Activated CD8-positive, alpha-beta memory T cell treated with anti-CD3 and anti-CD28 coated beads, Interleukin-2, amount 50 U/mL, for 24 hours (primary cell): ENCODE results near the gene ANAPC10.
"Not testable (repeated sequence)": the region's sequence is repeated elsewhere in the genome, so short reads cannot be mapped to it uniquely, and the experiment has no call there.

Source experiments
- DNase-seq: peaks from one replicate; pipeline ENCODE4 v3.0.0-alpha.2; 2020; ENCODE audit errors: extremely low read depth

Gene ANAPC10

DNA sequence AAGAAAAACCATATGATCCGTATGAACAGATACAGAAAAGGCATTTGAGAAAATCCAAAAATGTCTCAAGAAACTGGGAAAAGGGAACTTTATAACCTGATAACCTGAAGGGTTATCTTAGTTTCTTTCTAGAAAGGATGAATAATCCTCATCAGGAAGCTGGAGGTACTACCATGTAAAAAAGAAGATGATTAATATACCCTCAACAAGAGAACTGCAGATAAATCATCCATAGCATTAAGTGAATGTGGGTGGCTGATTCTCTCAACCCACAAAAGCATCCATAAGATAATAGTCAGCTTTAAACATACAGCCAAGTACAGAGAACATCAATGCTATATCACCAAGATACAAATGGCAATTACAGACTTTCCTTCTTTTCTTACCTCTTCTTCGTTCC, 26.4 kb downstream of the ANAPC10 start:
- DNase-seq: no peak

DNA sequence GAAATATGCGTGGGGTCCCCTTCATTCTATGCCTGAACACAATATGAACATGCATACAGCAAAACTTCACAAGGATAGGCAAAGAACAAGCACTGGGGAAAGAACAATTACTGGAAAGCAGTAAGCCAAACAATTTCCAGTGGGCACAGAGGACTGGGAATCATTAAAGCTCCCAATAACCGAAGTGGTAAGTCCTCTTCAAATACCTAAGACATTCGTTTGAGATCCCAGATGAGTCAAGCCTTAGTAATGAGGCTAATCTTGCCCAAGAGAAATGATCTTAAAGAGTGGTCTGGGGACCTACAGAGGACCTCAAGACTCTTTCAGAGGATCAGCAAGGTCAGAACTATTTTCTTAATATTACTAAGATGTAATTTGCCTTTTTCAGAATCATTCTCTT, 28.6 kb downstream of the ANAPC10 start:
- no peak for DNase-seq

DNA sequence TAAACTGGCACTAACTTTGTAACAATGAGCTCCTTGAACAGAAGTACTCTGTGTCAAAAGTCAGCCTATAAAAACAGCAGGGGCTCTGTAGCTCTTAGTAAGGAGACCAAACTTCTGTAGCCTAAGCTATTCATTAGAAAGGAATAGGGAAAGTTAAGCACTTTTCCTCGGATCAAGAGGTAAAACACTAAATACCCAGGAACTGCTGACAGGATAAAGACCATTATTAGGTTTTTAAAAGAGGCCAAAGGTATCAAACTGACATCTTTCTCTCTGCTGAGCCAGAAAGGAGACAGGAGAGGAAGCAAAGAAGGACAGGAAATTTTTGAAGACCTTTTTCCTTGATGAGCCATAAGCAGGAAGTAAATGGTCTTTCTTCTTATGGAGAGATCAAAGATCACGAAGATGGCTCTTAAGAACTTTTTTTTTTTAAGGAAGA, 31.9 kb downstream of the ANAPC10 start:
- no peak for DNase-seq

DNA sequence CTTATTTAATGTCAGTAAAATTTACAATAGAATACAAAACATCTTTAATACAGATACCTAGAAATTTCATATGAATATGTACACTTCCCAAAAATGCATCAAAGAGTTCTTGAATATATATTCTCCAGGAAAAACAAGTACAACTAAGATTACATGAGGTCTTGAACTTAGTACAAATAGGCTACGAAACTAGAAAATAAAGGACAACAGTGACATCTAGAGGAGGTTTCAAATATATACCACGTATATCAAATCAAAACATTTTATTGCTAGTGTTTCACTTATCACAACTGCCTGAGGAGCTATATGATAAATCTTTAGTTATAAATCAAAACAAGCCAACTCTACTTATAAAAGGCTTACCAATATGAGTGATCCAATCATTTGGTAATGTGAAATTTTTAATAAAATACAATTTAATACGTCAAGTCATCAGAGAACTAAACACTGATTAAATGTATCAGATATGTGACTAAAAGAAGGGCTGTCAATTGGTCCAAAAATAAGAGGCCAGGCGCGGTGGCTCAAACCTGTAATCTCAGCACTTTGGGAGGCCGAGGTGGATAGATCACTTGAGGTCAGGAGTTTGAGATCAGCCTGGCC, 36.6 kb downstream of the ANAPC10 start:
- DNase-seq: no peak

DNA sequence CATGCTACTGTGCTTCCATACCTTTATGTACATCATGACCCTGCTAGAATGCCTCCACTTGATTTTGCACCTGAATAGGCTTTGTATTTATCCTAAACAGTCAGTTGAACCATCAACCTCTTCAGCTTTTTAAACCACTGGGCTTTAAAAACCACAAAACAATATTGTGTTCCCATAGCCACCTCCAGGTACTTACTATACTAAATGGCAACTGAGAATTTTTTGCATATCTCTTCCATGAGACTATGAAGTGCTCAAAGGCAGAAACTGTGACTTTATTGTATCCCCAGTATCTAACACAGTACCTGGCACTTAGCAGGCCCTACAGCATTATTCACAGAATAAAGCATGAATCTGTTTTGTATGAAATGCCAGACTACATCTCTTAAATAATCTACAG, 39.7 kb downstream of the ANAPC10 start:
- DNase-seq: no peak

DNA sequence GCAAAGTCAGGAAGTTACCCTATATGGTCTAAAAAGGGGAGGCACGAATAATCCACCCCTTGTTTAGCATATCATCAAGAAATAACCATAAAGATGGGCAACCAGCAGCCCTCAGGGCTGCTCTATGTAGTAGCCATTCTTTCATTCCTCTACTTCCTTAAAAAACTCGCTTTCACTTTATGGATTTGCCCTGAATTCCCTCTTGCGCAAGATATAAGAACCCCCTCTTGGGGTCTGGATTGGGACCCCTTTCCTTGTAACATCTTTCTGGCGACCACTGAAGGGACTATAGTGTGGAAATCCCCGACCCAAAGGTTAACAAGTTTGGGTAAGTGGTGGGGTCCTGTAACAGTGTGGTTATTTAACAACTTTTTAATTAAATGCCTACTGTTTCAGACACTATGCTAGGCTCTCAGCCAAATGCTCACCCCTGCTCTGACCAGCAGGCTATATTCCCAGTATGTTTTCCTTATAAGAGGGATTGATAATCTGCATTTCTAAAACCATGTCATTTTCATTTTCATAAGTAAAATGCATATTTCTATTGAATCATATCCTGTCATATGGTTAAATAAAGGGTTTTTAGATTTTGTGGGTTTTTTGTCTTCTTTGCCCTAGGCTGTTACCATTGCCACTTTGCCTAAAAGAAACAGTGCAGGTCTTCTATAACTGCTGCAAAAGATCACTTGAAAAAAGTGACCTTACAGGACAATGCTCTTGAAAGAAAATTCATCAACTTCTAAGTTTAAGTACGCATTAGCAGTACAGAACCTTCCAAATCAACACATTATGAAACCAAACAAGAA, 41.5 kb downstream of the ANAPC10 start:
- DNase-seq: no peak

DNA sequence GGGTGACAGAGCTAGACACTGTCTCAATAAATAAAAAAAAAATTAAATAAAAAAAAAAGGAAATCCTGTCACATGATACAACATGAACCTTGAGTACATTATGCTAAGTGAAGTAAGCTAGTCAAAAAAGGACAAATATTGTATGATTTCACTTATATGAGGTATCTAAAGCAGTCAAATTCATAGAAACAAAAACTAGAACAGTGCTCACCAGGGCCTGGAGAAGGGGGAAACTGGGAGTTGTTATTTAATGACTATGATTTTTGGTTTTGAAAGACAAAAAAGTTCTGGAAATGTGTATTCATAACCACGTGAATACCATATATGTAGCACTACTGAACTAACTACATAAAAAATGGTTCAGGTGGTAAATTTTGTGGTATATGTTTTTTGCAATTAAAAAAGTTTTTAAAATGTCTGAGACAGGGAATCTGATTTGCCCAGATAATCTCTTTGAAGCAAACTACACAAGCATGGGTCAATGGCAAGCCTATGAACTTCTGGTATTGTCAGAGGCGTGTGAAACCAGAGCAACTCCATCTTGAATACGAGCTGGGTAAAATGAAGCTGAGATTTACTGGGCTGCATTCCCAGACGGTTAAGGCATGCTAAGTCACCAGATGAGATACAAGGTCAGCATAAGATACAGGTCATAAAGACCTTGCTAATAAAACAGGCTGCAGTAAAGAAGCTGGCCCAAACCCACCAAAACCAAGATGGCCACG, 42.3 kb downstream of the ANAPC10 start:
- DNase-seq: no peak

DNA sequence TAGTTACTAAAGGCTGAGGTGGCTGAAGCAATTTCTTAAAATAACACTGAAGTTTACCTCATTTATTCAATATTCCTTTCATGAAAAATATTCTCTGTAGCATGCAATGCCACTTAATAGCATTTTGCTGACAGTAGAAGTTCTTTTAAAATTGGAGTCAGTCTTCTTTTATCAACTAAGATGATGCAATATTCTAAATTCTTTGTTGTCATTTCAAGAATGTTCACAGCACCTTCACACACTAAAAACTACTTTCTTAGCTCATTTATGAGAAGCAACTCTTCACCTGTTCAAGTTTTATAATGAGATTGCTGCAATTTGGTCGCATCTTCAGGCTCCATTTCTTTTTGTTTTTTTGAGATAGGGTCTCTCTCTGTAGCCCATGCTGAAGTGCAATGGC, 48.8 kb downstream of the ANAPC10 start:
- no peak for DNase-seq

DNA sequence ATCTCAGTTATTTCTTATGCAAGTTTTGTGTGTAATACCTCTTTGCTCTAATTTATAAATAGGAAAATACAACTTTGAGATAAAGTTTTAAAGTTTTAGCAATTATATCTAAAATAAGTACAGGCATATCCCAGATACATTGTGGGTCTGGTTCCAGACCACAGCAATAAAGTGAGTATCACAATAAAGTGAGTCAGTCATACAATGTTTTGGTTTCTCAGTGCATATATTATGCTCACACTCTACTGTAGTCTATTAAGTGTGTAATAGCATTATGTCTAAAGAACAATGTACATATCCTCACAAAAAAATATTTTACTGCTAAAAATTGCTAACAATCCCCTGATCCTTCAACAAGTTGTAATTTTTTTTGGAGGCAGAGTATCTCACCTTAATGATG, 49.2 kb downstream of the ANAPC10 start:
- DNase-seq: no peak

DNA sequence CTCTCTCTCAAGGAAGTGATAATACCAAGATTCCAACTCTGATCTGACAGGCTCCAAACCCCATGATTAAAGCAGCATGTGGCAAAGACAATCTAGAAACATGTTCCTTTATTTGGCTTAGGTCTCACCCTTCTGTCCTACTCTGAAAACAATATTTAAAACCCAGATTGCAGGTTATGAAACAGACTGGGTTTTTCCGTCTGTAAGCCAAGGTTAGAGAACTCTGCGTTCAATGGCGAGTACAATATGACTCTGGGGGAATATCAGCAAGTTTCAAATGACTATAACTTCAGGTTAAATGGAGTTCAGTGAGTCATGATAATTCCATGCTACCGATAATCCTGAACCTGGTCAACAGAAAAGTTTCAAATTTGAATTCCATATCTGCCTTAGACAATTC, 50.8 kb downstream of the ANAPC10 start:
- no peak for DNase-seq

DNA sequence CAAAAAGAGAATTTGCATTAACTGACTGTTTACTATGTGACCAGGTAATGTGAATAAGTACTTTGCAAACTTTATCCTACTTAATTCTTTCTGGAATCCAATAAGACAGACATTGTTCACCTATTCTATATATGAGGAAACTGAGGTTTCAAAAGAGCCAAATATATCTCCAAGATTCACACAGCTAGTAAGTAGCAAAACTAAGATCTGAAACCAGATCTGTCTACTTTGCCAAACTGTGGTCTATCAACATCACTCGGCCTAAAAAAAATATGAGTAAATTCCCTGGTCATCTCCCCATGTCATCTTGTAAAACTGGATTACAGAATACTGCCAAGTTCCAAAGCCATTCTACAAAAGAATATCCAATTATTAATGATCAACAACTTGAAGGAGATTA, 52.8 kb downstream of the ANAPC10 start:
- no peak for DNase-seq

DNA sequence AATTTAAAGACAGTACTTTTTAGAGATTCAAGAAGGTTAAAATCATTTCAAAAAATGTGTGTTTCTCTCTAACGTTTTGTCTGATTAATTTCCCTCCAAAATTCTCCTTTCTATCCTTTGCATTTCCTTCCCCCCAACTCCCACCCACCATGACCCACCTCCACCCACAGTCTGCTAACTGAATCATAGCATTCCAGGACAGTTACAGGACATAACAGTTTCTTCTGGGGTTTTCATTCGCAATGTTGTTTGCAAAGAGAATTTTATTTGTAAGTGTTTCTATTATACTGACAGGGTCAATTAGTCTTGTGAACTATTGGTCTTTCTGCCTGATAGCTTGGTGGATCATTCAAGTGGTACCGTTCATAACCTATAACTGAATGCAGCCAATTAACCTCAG, 53.7 kb downstream of the ANAPC10 start:
- DNase-seq: no peak

DNA sequence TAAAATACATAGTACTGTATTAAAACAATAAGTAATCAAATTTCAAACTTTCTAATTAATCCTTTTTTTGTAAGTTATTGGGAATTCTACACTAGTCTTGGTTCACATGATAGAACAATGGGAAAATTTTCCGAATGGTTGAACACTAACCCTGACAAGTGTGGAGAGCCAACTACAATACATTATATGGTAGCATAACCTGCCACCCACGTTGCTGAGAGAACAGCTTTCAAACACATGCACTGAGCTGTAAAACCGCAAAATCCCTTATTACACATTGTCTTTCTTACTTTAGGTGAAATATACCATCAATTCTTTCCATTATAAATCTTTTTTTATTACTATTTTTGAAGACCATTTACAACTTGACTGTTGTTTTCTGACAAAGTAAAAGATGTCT, 54.7 kb downstream of the ANAPC10 start:
- no peak for DNase-seq

DNA sequence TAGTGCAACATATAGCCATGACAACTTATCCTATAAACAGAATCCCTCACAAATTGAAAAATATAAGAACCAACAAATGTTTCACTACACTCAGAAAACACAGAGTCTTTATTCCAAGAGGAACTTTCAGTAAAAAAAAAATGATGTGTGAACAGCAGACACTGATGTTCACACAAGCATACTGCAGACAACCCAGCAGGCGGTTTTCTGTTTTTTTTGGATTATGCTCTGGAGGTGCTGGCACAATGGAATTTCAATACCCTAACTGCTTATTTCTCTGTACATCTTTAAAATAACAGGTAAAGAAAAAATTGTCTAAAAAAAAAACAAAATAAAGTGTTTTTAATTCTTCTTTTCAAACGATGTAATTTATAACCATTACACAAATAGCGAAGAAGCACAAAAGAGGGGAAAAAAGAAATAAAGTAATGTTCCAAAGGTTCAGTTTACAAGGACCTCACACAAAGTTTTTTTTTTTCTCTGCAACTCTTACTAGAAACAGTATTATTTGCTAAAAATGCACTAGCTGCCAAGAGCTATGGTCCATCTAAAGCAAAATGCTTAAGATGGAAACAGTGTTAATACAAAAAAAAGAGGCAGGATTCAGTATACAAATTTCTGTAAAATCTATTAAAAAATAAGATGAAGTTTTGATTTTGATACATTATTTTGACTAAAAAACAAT, 55.3 kb downstream of the ANAPC10 start:
- no peak for DNase-seq

DNA sequence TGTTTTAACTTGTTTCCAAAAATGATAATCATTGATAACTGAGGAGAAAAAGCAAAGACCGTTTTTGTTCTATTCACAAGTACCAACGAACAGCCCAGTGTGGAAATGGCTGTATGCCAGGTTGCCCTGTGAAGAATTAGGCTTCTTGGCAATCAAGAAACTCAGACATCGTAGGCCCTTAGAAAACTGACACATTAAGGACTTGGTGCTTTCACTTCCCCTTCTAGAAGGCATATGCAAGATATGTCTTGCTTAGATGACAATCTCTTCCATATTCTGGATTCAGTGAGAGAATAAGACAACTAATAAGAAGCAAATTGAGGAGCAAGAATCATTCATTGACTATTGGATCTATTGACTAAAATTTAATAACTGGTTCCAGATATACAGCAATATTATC, 56.6 kb downstream of the ANAPC10 start:
- DNase-seq: no peak

DNA sequence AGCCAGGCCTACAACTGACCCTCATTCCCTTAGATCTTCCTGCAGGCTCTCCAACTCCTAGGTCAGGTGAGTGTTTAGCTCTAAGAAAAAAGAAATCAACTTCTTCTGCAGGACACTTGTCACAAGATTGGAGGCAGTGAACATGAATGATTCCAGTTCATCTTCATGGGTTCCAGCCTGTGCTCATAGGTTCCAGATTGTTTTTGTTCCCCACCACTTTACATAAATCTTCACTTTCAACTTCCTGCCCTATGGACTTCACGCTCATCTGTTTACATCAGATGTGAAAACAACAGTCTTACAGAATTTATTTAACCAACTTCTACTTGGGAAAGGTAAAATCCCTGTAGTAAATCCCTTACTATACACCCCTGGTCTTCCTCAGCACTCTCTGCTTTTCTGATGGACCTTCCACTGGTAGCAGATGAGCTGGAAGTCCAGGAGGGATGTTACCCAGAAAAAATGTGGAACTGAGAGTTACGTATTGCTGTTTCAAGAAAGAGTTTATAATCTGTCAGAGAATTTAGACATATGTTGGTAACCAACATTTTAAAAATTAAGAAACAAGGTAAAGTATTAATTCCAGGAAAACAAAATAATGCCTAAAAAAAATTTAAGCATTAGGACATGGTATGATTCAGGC, 62.4 kb downstream of the ANAPC10 start:
- no peak for DNase-seq

DNA sequence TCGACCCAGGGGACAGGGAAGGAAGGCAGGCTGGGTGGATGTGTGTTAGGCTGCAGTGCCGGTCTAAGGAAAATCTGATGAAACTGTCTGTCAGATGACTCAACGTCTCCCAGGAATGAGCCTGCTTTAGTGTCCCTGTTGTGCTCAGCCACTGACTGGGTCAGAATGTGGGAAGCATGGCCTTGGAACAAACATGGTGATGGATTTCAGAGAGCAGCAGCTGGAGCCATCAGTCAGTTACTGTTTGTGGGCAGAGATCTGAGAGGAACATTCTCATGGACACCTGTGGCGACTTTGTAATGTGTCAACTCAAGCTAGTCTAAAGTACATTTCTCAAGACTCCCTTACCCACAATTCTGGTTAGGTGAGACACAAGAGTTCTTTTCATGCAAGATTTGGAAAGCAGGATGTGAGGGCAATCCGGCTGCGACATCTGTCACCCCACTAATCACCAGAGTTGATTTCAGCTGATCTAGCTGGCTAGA, 63.2 kb downstream of the ANAPC10 start:
- DNase-seq: no peak

DNA sequence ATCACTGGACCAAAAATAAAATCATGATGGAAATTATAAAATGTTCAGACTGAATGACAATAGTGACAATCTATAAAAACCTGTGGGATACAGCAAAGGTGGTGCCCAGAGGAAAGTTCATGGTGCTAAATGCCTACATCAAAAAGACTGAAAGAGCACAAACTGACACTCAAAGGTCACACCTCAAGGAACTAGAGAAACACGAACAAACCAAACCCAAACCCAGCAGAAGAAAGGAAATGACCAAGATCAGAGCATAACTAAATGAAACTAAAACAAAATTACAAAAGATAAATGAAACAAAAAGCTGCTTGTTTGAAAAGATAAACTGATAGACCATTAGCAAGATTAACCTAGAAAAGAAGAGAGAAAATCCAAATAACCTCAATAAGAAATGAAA, 78.7 kb downstream of the ANAPC10 start:
- DNase-seq: no peak

DNA sequence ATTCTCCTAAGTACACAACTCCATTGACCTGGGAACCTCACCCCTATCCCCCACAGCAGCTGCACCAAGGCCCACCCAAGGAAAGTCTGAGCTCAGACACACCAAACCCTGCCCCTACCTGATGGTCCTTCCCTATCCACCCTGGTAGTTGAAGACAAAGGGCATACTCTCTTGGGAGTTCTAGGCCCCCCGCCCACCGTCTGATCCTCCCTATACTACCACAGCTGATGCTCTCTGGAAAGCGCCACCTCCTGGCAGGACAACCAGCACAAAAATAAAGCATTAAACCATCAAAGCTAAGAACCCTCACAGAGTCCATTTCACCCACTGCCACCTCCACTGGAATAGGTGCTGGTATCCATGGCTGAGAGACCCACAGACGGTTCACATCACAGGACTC, 83.6 kb downstream of the ANAPC10 start:
- DNase-seq: no peak

DNA sequence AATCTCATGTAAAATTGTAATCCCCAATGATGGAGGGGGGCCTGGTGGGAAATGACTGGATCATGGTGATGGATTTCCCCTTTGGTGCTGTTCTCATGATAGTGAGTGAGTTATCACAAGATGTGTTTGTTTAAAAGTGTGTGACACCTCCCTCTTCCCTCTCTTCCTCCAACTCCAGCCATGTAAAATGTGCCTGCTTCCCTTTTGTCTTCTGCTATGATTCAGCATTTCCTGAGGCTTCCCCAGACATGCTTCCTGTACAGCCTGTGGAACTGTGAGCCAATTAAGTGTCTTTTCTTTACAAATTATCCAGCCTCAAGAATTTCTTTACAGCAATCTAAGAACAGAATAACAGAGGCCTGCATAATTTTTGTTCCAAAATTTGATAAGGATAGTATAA, 85.2 kb downstream of the ANAPC10 start:
- no peak for DNase-seq

DNA sequence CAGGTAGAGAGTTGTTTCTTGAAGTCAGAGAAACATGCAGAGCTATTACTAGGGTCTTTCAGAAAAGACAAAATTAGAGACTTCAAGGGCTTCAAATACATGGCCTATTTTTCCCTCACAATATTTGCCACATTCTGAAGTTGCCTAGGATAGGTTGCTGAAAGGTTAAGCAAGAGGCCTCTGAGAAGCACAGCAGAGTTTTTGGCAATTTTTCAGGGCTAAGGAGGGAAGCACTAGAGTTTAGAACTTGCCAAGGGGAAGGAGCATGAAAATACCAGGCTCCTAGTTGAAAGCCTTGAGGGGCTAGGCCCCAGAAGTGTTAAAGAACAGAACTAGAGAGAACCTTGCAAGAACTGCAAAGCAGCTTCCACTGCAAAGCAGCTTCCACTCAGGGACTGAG, 86.4 kb downstream of the ANAPC10 start:
- no peak for DNase-seq

DNA sequence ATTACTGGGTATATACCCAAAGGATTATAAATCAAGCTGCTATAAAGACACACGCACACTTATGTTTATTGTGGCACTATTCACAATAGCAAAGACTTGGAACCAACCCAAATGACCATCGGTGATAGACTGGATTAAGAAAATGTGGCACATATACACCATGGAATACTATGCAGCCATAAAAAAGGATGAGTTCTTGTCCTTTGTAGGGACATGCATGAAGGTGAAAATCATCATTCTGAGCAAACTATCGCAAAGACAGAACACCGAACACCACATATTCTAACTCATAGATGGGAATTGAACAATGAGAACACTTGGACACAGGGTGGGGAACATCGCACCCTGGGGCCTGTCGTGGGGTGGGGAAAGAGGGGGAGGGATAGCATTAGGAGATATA, 87.7 kb downstream of the ANAPC10 start:
- not testable (repeated sequence) for DNase-seq
